Measurements from ENCODE around the gene SUSD5. TPM values are rescaled to one million over a fixed set of nuclear protein-coding genes. Genes with fewer than 3 reads are reported as not detected.
A peak's percentile ranks its signal among the peaks of the same experiment; 100 is the strongest.

SUSD5 gene
- total RNA-seq = 1 to 10 TPM in 3 of 4 donors, under 1 TPM in 1; 0.69 to 4.5 (median 2.1) TPM

GRCh38 chr3:33218446-33219174 is at the start of gene SUSD5:
Gene SUSD5 (minus strand): TSS chr3:33218810. CDS start chr3:33218797, 13 bp downstream.
- Histone ChIP-seq H3K4me3 (peak within 1 kb of the TSS in 1 of 2 donors; percentile 51), H3K4me1 (peaks cover 0 to 19% (median 7%) of the 10 kb centered on the region in 3 donors), H3K27ac (no peak within 1 kb of the TSS), H3K27me3 (peaks cover 54% of the 10 kb centered on the region), H3K9me3 (no peaks in the 10 kb centered on the region), H3K36me3 (no peaks in the 10 kb centered on the region)
- no peak for TF ChIP-seq EP300 (IDR thresholded peaks at IDR 0.05)
- no peak for ATAC-seq
- no CpG with 5 or more reads among the region's 90 CpGs for WGBS, 2 donors (ENCODE audit: low coverage in 1 of 2)

DNA sequence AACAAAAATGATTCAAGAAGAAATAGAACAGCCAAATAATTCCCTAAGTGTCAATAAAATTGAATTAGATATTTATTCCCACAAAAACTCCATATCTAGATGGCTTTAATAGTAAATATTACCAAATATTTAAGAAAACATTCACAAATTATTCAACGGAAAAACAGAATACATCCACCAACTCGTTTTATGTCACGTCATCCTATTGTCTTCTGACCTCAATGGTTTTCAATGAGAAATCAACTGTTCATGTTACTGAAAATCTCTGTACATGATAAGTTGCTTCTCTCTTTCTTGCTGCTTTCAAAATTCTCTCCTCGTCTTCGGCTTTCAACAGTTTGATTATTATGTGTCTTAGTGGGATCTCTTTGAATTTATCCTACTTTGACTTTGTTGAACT is 41.5 kb upstream of the SUSD5 start:
- peaks cover 0 to 18% (median 0%) of the 10 kb centered on the region in 3 donors for H3K9me3 ChIP-seq
- 87 to 90% methylated on average over 5 of the region's 5 CpGs for WGBS, 2 donors (ENCODE audit: low coverage in 1 of 2)
- no peaks in the 10 kb centered on the region for H3K4me1 ChIP-seq
- no peak for ATAC-seq
- no peak overlapping the region for H3K4me3 ChIP-seq
- no peaks in the 10 kb centered on the region for H3K36me3 ChIP-seq
- H3K27me3 ChIP-seq = no peaks in the 10 kb centered on the region
- H3K27ac ChIP-seq = no peak overlapping the region
- TF ChIP-seq POLR2A (IDR thresholded peaks at IDR 0.05) = no peak
- no peak for TF ChIP-seq CTCF (IDR thresholded peaks at IDR 0.05)
- no peak for TF ChIP-seq EP300 (IDR thresholded peaks at IDR 0.05)
- no peak for TF ChIP-seq POLR2AphosphoS5 (IDR thresholded peaks at IDR 0.05)

GRCh38 chr3:33256249-33256648 is 37.6 kb upstream of the SUSD5 start:
- H3K4me1 ChIP-seq = no peaks in the 10 kb centered on the region
- no peak for ATAC-seq
- TF ChIP-seq POLR2AphosphoS5 (IDR thresholded peaks at IDR 0.05) = no peak
- TF ChIP-seq CTCF (IDR thresholded peaks at IDR 0.05) = no peak
- TF ChIP-seq POLR2A (IDR thresholded peaks at IDR 0.05) = no peak
- no peak for TF ChIP-seq EP300 (IDR thresholded peaks at IDR 0.05)
- WGBS, 2 donors (ENCODE audit: low coverage in 1 of 2) = 84 to 95% methylated on average over 2 of the region's 2 CpGs
- no peaks in the 10 kb centered on the region for H3K36me3 ChIP-seq
- H3K27ac ChIP-seq = no peak overlapping the region
- no peaks in the 10 kb centered on the region for H3K9me3 ChIP-seq
- H3K4me3 ChIP-seq = no peak overlapping the region
- no peaks in the 10 kb centered on the region for H3K27me3 ChIP-seq

DNA sequence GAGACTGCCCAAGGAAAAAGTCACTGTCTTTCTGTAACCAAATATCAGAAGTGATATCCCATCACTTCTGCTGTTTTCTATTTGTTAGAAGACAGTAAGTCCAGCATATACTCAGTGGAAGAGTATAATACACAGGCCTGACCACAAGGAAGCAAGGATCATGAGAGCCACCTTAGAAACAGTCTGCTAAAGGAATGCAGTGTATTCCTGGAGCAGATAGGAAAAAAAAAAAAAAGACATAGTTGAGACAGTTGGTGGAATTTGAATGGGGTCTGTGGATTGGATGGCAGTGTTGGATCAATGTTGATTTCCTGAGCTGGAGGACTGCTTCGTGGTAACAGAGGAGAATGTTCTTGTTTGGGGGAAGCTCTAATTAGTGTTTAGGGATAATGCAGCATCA is 32.1 kb upstream of the SUSD5 start:
- ATAC-seq = no peak
- 63 to 65% methylated on average over 1 of the region's 1 CpG for WGBS, 2 donors (ENCODE audit: low coverage in 1 of 2)
- no peak overlapping the region for H3K27ac ChIP-seq
- TF ChIP-seq POLR2AphosphoS5 (IDR thresholded peaks at IDR 0.05) (no peak), POLR2A (IDR thresholded peaks at IDR 0.05) (no peak), EP300 (IDR thresholded peaks at IDR 0.05) (no peak), CTCF (IDR thresholded peaks at IDR 0.05) (no peak)
- H3K27me3 ChIP-seq = no peaks in the 10 kb centered on the region
- no peaks in the 10 kb centered on the region for H3K9me3 ChIP-seq
- no peaks in the 10 kb centered on the region for H3K4me1 ChIP-seq
- no peak overlapping the region for H3K4me3 ChIP-seq
- no peaks in the 10 kb centered on the region for H3K36me3 ChIP-seq

- Histone ChIP-seq H3K4me3 (no peak overlapping the region), H3K9me3 (peaks cover 0 to 8% (median 0%) of the 10 kb centered on the region in 3 donors), H3K4me1 (no peaks in the 10 kb centered on the region), H3K27ac (no peak overlapping the region), H3K36me3 (no peaks in the 10 kb centered on the region), H3K27me3 (no peaks in the 10 kb centered on the region)
- TF ChIP-seq POLR2AphosphoS5 (IDR thresholded peaks at IDR 0.05) (no peak), EP300 (IDR thresholded peaks at IDR 0.05) (no peak), CTCF (IDR thresholded peaks at IDR 0.05) (no peak), POLR2A (IDR thresholded peaks at IDR 0.05) (no peak)
- no peak for ATAC-seq
These were observed 28.2 kb upstream of the SUSD5 start for GRCh38 chr3:33246786-33247185.

Data from gastroesophageal sphincter (tissue), 4 donors.